Neuronal stem cell (in vitro differentiated cells): Measurements from ENCODE around the gene RANGAP1.

Experiments used
- DNase-seq: peaks from one replicate; pipeline ENCODE4 v3.0.0-alpha.2; 2013; ENCODE audit warnings: low spot score
- H2AFZ ChIP-seq: one replicate; pipeline ENCODE4 v1.6.1; 2013; ENCODE audit warnings: mild to moderate bottlenecking, low read length, inconsistent platforms
- H2AK5ac ChIP-seq: 2 replicates; pipeline ENCODE4 v1.6.1; 2013; ENCODE audit warnings: low read depth, mild to moderate bottlenecking, inconsistent platforms, low read length, moderate library complexity, mixed read lengths
- H2BK120ac ChIP-seq: 2 replicates; pipeline ENCODE4 v1.6.1; 2013; ENCODE audit warnings: low read depth, mild to moderate bottlenecking, inconsistent platforms, low read length, moderate library complexity, mixed read lengths
- H2BK12ac ChIP-seq: one replicate; pipeline ENCODE4 v1.6.1; 2013; ENCODE audit warnings: low read length, inconsistent platforms
- H2BK15ac ChIP-seq: 2 replicates; pipeline ENCODE4 v1.6.1; 2013; ENCODE audit warnings: mild to moderate bottlenecking, low read length, inconsistent platforms, mixed read lengths
- H2BK5ac ChIP-seq: one replicate; pipeline ENCODE4 v1.6.1; 2013; ENCODE audit warnings: inconsistent platforms, mild to moderate bottlenecking, low read length, moderate library complexity
- H3K14ac ChIP-seq: one replicate; pipeline ENCODE4 v1.6.1; 2013; ENCODE audit warnings: low read length, inconsistent platforms
- H3K18ac ChIP-seq: 2 replicates; pipeline ENCODE4 v1.6.1; 2013; ENCODE audit warnings: low read length, inconsistent platforms
- H3K23ac ChIP-seq: 2 replicates; pipeline ENCODE4 v1.6.1; 2013; ENCODE audit warnings: low read depth, mild to moderate bottlenecking, mixed read lengths, low read length, inconsistent platforms; ENCODE audit not compliant: poor library complexity
- H3K27ac ChIP-seq: replicated peaks from 3 replicates; pipeline ENCODE4 v1.5.1; 2013; ENCODE audit warnings: low read length, inconsistent platforms
- H3K27me3 ChIP-seq, 3 experiments: 2 replicates each; pipeline ENCODE4 v1.6.1; 2013; ENCODE audit warnings: low read length in 3 of 3, mild to moderate bottlenecking in 2 of 3, inconsistent platforms in 1 of 3, low read depth in 1 of 3, mixed read lengths in 1 of 3, moderate library complexity in 1 of 3; ENCODE audit not compliant: control insufficient read depth in 3 of 3, insufficient read depth in 3 of 3
- H3K36me3 ChIP-seq, 2 donors: replicated peaks in 1 of 2; 2 replicates each; pipeline ENCODE4 v1.6.1; 2013; ENCODE audit warnings: low read length in 2 of 2; ENCODE audit not compliant: control insufficient read depth in 2 of 2, insufficient read depth in 2 of 2
- H3K4ac ChIP-seq: 2 replicates; pipeline ENCODE4 v1.6.1; 2013; ENCODE audit warnings: inconsistent platforms, mild to moderate bottlenecking, low read length, moderate library complexity
- H3K4me1 ChIP-seq, 2 donors: 1 replicate in 1 of 2; 2 replicates in 1 of 2; pipeline ENCODE4 v1.6.1; 2013; ENCODE audit warnings: low read length in 2 of 2, low read depth in 1 of 2; ENCODE audit not compliant: control insufficient read depth in 2 of 2, insufficient read depth in 1 of 2
- H3K4me2 ChIP-seq: one replicate; pipeline ENCODE4 v1.6.1; 2013; ENCODE audit warnings: mild to moderate bottlenecking, low read length, inconsistent platforms; ENCODE audit not compliant: insufficient read depth, poor library complexity, severe bottlenecking
- H3K4me3 ChIP-seq, 2 donors: 2 replicates each; pipeline ENCODE4 v1.5.1; 2013; ENCODE audit warnings: low read length in 2 of 2, mild to moderate bottlenecking in 2 of 2, inconsistent platforms in 1 of 2, moderate library complexity in 1 of 2
- H3K79me1 ChIP-seq: one replicate; pipeline ENCODE4 v1.6.1; 2013; ENCODE audit warnings: low read depth, mild to moderate bottlenecking, inconsistent platforms, low read length, moderate library complexity
- H3K9ac ChIP-seq: one replicate; pipeline ENCODE4 v1.6.1; 2013; ENCODE audit warnings: mild to moderate bottlenecking, low read depth, low read length, inconsistent platforms; ENCODE audit not compliant: poor library complexity
- H3K9me3 ChIP-seq, 2 donors: replicated peaks in 1 of 2; 2 replicates each; pipeline versions ENCODE3 to v1.6.1; 2013; ENCODE audit warnings: low read length in 2 of 2, mild to moderate bottlenecking in 2 of 2, inconsistent platforms in 1 of 2, low read depth in 1 of 2, mixed read lengths in 1 of 2, moderate library complexity in 1 of 2; ENCODE audit not compliant: control insufficient read depth in 2 of 2, insufficient read depth in 1 of 2
- H4K8ac ChIP-seq: one replicate; pipeline ENCODE4 v1.6.1; 2013; ENCODE audit warnings: low read depth, mild to moderate bottlenecking, inconsistent platforms, low read length, moderate library complexity
- H4K91ac ChIP-seq: one replicate; pipeline ENCODE4 v1.6.1; 2013; ENCODE audit warnings: low read length, low read depth, mild to moderate bottlenecking, inconsistent platforms; ENCODE audit not compliant: poor library complexity
- WGBS, 2 donors: extraction: QIAGEN DNeasy Blood & Tissue Kit; methylation state at CpG; one replicate each; pipeline ENCODE4 v1.1.7; 2013; ENCODE audit warnings: missing lambda C conversion rate in 2 of 2, mixed read lengths in 1 of 2; ENCODE audit not compliant: insufficient read length in 2 of 2, insufficient replicate concordance in 1 of 2; ENCODE audit errors: extremely low coverage in 2 of 2; 5-methylcytosine and 5-hydroxymethylcytosine counted together

Gene RANGAP1

GRCh38 chr22:41217553-41218157 is 68.3 kb downstream of the RANGAP1 start:
- Histone ChIP-seq H2BK12ac (no peak overlapping the region), H3K36me3 (peaks cover 26 to 70% of the 10 kb centered on the region in 2 donors), H3K4me3 (peak overlapping the region in 1 of 2 donors; percentile 28), H3K27me3 (no peaks in the 10 kb centered on the region), H2AFZ (peak overlapping the region; percentile 80), H3K4ac (no peak overlapping the region), H2AK5ac (no peak overlapping the region), H3K79me1 (no peaks in the 10 kb centered on the region), H3K14ac (no peak overlapping the region), H3K4me1 (peaks cover 10 to 15% of the 10 kb centered on the region in 2 donors), H3K23ac (no peak overlapping the region), H3K9ac (no peak overlapping the region), H3K4me2 (peak overlapping the region; percentile 28), H2BK5ac (no peak overlapping the region), H4K8ac (no peak overlapping the region), H2BK120ac (no peak overlapping the region), H4K91ac (no peak overlapping the region), H3K18ac (no peak overlapping the region), H3K9me3 (peaks cover 7 to 36% of the 10 kb centered on the region in 2 donors), H2BK15ac (no peak overlapping the region), H3K27ac (peak overlapping the region; percentile 82)
- no CpG with 5 or more reads among the region's 16 CpGs for WGBS, 2 donors
- no peak for DNase-seq

DNA sequence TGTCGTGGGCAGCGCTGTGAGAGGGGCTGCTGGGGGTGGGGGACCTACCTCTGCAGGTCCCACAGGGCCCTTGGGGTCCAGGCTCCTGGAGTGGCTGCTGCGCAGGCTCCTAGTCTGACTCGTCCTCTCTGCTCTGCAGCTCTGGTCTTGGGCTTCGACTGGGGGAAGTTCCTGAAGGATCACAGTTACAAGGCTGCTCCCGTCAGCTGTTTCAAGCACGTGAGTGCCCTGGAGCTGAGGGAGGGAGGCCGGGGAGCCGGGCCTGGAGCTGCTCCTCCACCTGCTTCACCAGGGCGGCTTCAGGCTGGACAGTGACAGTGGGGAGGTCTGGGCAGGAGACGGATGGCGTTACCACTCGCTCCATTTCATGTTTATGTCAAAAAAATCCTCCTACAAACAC is 69.0 kb downstream of the RANGAP1 start:
- Histone ChIP-seq H2BK120ac (no peak overlapping the region), H3K23ac (no peak overlapping the region), H3K36me3 (peaks cover 26 to 64% of the 10 kb centered on the region in 2 donors), H4K8ac (no peak overlapping the region), H3K4ac (no peak overlapping the region), H3K27ac (peak overlapping the region; percentile 82), H2BK12ac (no peak overlapping the region), H3K9me3 (peaks cover 7 to 36% of the 10 kb centered on the region in 2 donors), H3K27me3 (no peaks in the 10 kb centered on the region), H3K79me1 (no peaks in the 10 kb centered on the region), H2AFZ (peak overlapping the region; percentile 80), H2BK15ac (peak overlapping the region; percentile 28), H2BK5ac (no peak overlapping the region), H3K4me1 (peaks cover 10 to 15% of the 10 kb centered on the region in 2 donors), H3K14ac (peak overlapping the region; percentile 22), H3K9ac (no peak overlapping the region), H2AK5ac (peak overlapping the region; percentile 16), H3K4me3 (peak overlapping the region in 1 of 2 donors; percentile 28), H3K4me2 (peak overlapping the region; percentile 27), H4K91ac (no peak overlapping the region), H3K18ac (peak overlapping the region; percentile 57)
- no CpG with 5 or more reads among the region's 13 CpGs for WGBS, 2 donors
- no peak for DNase-seq

- Histone ChIP-seq H3K14ac (no peak overlapping the region), H2BK12ac (no peak overlapping the region), H3K23ac (no peak overlapping the region), H2BK120ac (no peak overlapping the region), H3K27ac (no peak overlapping the region), H4K8ac (no peak overlapping the region), H3K9ac (no peak overlapping the region), H3K79me1 (no peaks in the 10 kb centered on the region), H3K27me3 (no peaks in the 10 kb centered on the region), H3K4me3 (no peak overlapping the region), H2BK5ac (no peak overlapping the region), H2AK5ac (no peak overlapping the region), H4K91ac (no peak overlapping the region), H3K36me3 (peaks cover 24 to 59% of the 10 kb centered on the region in 2 donors), H2AFZ (no peak overlapping the region), H3K4me1 (peaks cover 10 to 15% of the 10 kb centered on the region in 2 donors), H3K9me3 (peaks cover 7 to 36% of the 10 kb centered on the region in 2 donors), H2BK15ac (no peak overlapping the region), H3K18ac (no peak overlapping the region), H3K4me2 (no peak overlapping the region), H3K4ac (no peak overlapping the region)
- no CpG with 5 or more reads among the region's 7 CpGs for WGBS, 2 donors
- no peak for DNase-seq
Measured at GRCh38 chr22:41215926-41216325, 70.1 kb downstream of the RANGAP1 start.

DNA sequence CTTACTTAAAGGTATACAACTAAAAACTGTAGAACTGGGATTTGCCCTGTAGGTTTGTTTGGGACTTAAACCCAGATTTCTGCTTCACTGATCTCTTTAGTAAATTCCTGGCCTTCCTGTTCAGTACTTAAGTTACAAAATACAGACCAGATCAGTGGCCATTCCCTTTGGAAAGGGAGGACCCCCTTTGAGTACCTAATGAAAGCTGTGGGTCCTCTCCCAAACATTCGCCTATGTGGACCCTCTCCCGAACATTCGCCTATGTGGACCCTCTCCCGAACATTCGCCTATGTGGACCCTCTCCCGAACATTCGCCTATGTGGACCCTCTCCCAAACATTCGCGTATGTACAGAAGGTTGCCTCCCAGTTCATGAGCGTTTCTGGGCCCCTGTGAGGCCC is 70.6 kb downstream of the RANGAP1 start:
- no peak overlapping the region for H3K18ac ChIP-seq
- no peak overlapping the region for H3K4me2 ChIP-seq
- H4K8ac ChIP-seq = no peak overlapping the region
- no peak overlapping the region for H3K4ac ChIP-seq
- no peak overlapping the region for H3K9ac ChIP-seq
- H3K4me3 ChIP-seq = no peak overlapping the region
- DNase-seq = no peak
- peaks cover 10 to 15% of the 10 kb centered on the region in 2 donors for H3K4me1 ChIP-seq
- peaks cover 23 to 58% of the 10 kb centered on the region in 2 donors for H3K36me3 ChIP-seq
- no peak overlapping the region for H4K91ac ChIP-seq
- no CpG with 5 or more reads among the region's 10 CpGs for WGBS, 2 donors
- no peak overlapping the region for H2AFZ ChIP-seq
- no peak overlapping the region for H3K23ac ChIP-seq
- no peaks in the 10 kb centered on the region for H3K27me3 ChIP-seq
- H3K14ac ChIP-seq = no peak overlapping the region
- no peak overlapping the region for H2BK120ac ChIP-seq
- H2BK5ac ChIP-seq = no peak overlapping the region
- H2BK12ac ChIP-seq = no peak overlapping the region
- no peaks in the 10 kb centered on the region for H3K79me1 ChIP-seq
- no peak overlapping the region for H2BK15ac ChIP-seq
- no peak overlapping the region for H2AK5ac ChIP-seq
- H3K9me3 ChIP-seq = peaks cover 7 to 36% of the 10 kb centered on the region in 2 donors
- no peak overlapping the region for H3K27ac ChIP-seq
